ENCODE data around the gene PDE8A. TPM values are rescaled to one million over a fixed set of nuclear protein-coding genes. Genes with fewer than 3 reads are reported as not detected.
A peak's percentile ranks its signal among the peaks of the same experiment; 100 is the strongest.

Gene PDE8A
- total RNA-seq, 1 experiment from 2014 or later = 44.2 TPM

DNA sequence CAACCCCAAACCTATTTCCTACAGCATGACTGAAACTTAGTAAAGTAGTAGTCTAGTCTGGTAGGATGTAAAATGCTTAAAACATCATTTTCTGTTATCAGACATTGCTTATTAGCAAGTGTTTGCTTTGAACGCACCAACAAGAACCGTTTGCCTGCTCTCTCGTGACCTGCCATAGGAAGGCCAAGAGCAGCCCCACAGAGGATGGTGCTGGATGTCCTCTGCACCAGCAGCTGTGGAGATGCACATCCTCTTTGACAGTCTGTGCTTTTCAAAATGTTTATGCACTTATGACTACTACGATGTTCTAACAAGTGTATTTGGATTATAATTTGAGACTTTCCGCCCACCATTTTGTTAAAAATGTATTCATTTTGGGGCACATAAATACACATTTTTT lies 59.6 kb downstream of the PDE8A start:
- ATAC-seq (no peak), DNase-seq (no peak)
- Histone ChIP-seq H3K4me2 (ENCODE audit: low read length) (no peak overlapping the region), H3K27me3 (ENCODE audit: low read length) (no peaks in the 10 kb centered on the region), H3F3A (ENCODE audit: low read length, unreplicated experiment) (no peaks in the 10 kb centered on the region), H3K9me2 (replicated peaks; ENCODE audit: low read length) (no peaks in the 10 kb centered on the region), H3K9ac (ENCODE audit: low read length) (no peak overlapping the region), H3K79me2 (ENCODE audit: low read length) (peaks cover 100% of the 10 kb centered on the region), H4K20me1 (ENCODE audit: low read length) (no peaks in the 10 kb centered on the region), H3K4me3 (ENCODE audit: low read length) (no peak overlapping the region), H3K4me1 (ENCODE audit: insufficient read depth, low read length) (peaks cover 23% of the 10 kb centered on the region), H2AFZ (ENCODE audit: low read length) (no peak overlapping the region), H3K36me3 (ENCODE audit: low read depth, low read length) (no peaks in the 10 kb centered on the region; the same call in 1 of the 2 replicates), H3K9me3 (ENCODE audit: low read length) (no peaks in the 10 kb centered on the region), H3K27ac (ENCODE audit: low read length) (no peak overlapping the region)
- BruUV-seq (replicated peaks) = no TSS peak
- ChIA-PET CTCF (no interaction called here), POLR2A (ENCODE audit: unreplicated experiment) (no interaction called here)
- TF ChIP-seq EZH2 (IDR thresholded peaks at IDR 0.05; ENCODE audit: low read length, unreplicated experiment) = no peak
- TF ChIP-seq, protein P1, sequence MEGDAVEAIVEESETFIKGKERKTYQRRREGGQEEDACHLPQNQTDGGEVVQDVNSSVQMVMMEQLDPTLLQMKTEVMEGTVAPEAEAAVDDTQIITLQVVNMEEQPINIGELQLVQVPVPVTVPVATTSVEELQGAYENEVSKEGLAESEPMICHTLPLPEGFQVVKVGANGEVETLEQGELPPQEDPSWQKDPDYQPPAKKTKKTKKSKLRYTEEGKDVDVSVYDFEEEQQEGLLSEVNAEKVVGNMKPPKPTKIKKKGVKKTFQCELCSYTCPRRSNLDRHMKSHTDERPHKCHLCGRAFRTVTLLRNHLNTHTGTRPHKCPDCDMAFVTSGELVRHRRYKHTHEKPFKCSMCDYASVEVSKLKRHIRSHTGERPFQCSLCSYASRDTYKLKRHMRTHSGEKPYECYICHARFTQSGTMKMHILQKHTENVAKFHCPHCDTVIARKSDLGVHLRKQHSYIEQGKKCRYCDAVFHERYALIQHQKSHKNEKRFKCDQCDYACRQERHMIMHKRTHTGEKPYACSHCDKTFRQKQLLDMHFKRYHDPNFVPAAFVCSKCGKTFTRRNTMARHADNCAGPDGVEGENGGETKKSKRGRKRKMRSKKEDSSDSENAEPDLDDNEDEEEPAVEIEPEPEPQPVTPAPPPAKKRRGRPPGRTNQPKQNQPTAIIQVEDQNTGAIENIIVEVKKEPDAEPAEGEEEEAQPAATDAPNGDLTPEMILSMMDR (conservative IDR thresholded peaks at IDR 0.05; ENCODE audit: low read depth, low read length) = no peak
- no peak for TF ChIP-seq EZH2phosphoT487 (IDR thresholded peaks at IDR 0.05; ENCODE audit: borderline replicate concordance, low read length)
- intact Hi-C loops (cut with micrococcal nuclease) = loop anchor here (5.0 kb wide), 1 partner anchor 194 kb away; no protein-coding TSS in a partner anchor

DNA sequence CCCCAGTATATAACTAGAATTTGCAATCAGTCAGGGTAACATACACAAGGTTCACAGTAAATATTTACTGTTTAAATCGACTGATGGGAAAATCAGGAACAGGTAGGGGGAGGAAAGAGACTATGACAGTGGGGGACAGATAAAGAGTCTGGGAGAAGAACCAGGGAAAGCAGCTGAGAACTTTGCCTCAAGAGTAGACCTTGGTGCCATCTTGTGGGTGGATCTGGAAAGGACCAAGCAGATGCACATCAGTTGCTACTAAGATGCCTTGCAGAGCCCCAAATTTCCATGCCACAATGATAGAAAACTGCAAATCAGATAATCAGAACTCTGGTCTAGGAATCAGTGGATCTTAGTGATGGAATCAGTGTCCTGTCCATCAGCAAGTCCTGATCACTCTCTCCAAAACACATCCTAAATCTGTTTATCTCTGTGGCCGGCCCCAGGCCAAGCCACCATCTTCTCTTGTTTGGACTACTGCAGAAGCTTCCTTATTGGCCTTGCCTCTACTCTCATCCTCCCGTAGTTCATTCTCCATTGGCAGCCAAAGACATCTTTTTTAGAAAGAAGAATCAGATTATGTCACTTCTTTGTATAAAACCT lies 62.7 kb downstream of the PDE8A start:
- Histone ChIP-seq H3K27ac (ENCODE audit: low read length) (0 out of 2 replicates have a peak overlapping the region, but pooled peaks have one; percentile 98), H3K9me2 (replicated peaks; ENCODE audit: low read length) (no peaks in the 10 kb centered on the region), H3K27me3 (ENCODE audit: low read length) (no peaks in the 10 kb centered on the region), H3K4me2 (ENCODE audit: low read length) (no peak overlapping the region), H3K9ac (ENCODE audit: low read length) (no peak overlapping the region), H2AFZ (ENCODE audit: low read length) (no peak overlapping the region), H3K79me2 (ENCODE audit: low read length) (peaks cover 84% of the 10 kb centered on the region), H3K36me3 (ENCODE audit: low read depth, low read length) (no peaks in the 10 kb centered on the region; the same call in 1 of the 2 replicates), H3F3A (ENCODE audit: low read length, unreplicated experiment) (peaks cover 12% of the 10 kb centered on the region), H3K9me3 (ENCODE audit: low read length) (no peaks in the 10 kb centered on the region), H3K4me3 (ENCODE audit: low read length) (no peak overlapping the region), H3K4me1 (ENCODE audit: insufficient read depth, low read length) (peaks cover 51% of the 10 kb centered on the region), H4K20me1 (ENCODE audit: low read length) (no peaks in the 10 kb centered on the region)
- POLR2A ChIA-PET (ENCODE audit: unreplicated experiment) = interaction anchor here (0.7 kb wide), 1 partner anchor 65 kb away, joined by 3 read pairs; no protein-coding TSS in a partner anchor
- CTCF ChIA-PET = interaction anchor here (0.6 to 1.8 kb wide), 3 partner anchors 44 to 89 kb away, joined by 3 to 12 read pairs (median 3); no protein-coding TSS in a partner anchor
- intact Hi-C loops (cut with micrococcal nuclease) = loop anchor here (1.0 to 5.0 kb wide), 3 partner anchors 61 to 197 kb away; no protein-coding TSS in a partner anchor
- ATAC-seq (peak; percentile 26), DNase-seq (peak; percentile 69)
- TF ChIP-seq EZH2 (IDR thresholded peaks at IDR 0.05; ENCODE audit: low read length, unreplicated experiment) (no peak), EZH2phosphoT487 (IDR thresholded peaks at IDR 0.05; ENCODE audit: borderline replicate concordance, low read length) (no peak)
- TF ChIP-seq, protein P1 (conservative IDR thresholded peaks at IDR 0.05; ENCODE audit: low read depth, low read length) = peak; percentile 74
- BruUV-seq (replicated peaks) = no TSS peak

DNA sequence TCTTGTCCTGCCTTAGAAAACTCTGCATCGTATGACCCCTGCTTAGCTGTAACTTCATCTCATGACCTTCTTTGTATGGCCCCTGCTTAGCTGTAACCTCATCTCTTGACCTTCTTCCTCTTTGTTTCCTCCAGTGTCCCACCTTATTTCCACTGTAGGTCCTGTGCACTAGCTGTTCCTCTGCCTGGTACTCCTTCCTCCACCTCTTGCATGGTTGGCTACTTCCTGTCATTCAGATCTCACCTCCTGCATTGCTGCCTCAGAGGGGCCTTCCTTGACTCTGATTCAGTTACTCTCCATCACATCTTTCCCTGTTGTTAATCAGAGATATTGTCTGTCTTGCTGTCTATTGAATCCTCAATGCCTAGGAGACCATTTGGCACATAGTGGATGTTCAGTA lies 63.2 kb downstream of the PDE8A start:
- peaks cover 12% of the 10 kb centered on the region for H3F3A ChIP-seq (ENCODE audit: low read length, unreplicated experiment)
- no peaks in the 10 kb centered on the region; the same call in 1 of the 2 replicates for H3K36me3 ChIP-seq (ENCODE audit: low read depth, low read length)
- H3K4me2 ChIP-seq (ENCODE audit: low read length) = no peak overlapping the region
- H3K27me3 ChIP-seq (ENCODE audit: low read length) = no peaks in the 10 kb centered on the region
- peaks cover 51% of the 10 kb centered on the region for H3K4me1 ChIP-seq (ENCODE audit: insufficient read depth, low read length)
- H3K27ac ChIP-seq (ENCODE audit: low read length) = peak overlapping the region; percentile 98; the same call in 1 of the 2 replicates
- no TSS peak for BruUV-seq (replicated peaks)
- H3K4me3 ChIP-seq (ENCODE audit: low read length) = no peak overlapping the region
- ChIA-PET CTCF (interaction anchor here (0.6 to 1.8 kb wide), 3 partner anchors 45 to 89 kb away, joined by 3 to 12 read pairs (median 3); no protein-coding TSS in a partner anchor), POLR2A (ENCODE audit: unreplicated experiment) (no interaction called here)
- peaks cover 84% of the 10 kb centered on the region for H3K79me2 ChIP-seq (ENCODE audit: low read length)
- intact Hi-C loops (cut with micrococcal nuclease) = loop anchor here (1.0 to 5.0 kb wide), 3 partner anchors 62 to 198 kb away; no protein-coding TSS in a partner anchor
- H4K20me1 ChIP-seq (ENCODE audit: low read length) = no peaks in the 10 kb centered on the region
- ATAC-seq (no peak), DNase-seq (no peak)
- H2AFZ ChIP-seq (ENCODE audit: low read length) = no peak overlapping the region
- TF ChIP-seq EZH2phosphoT487 (IDR thresholded peaks at IDR 0.05; ENCODE audit: borderline replicate concordance, low read length) = no peak
- TF ChIP-seq, protein P1 (conservative IDR thresholded peaks at IDR 0.05; ENCODE audit: low read depth, low read length) = no peak
- TF ChIP-seq EZH2 (IDR thresholded peaks at IDR 0.05; ENCODE audit: low read length, unreplicated experiment) = no peak
- no peak overlapping the region for H3K9ac ChIP-seq (ENCODE audit: low read length)
- H3K9me2 ChIP-seq (replicated peaks; ENCODE audit: low read length) = no peaks in the 10 kb centered on the region
- no peaks in the 10 kb centered on the region for H3K9me3 ChIP-seq (ENCODE audit: low read length)

Data from PC-3 (cell line).